Endometrial microvascular endothelial cells (primary cell): ENCODE measurements around the gene HIVEP1. TPM values are rescaled to one million over a fixed set of nuclear protein-coding genes. Genes with fewer than 3 reads are reported as not detected.

Experiments
- in situ Hi-C: cut with HindIII; loops from 2 replicates; pipeline ENCODE4 v1.10.0; 2017; ENCODE audit warnings: low sequenced_read_pairs, low pct_unique_long_range_greater_than_20kb; ENCODE audit errors: inconsistent ontology term
- total RNA-seq: library from RNA; depleted of rRNA; stranded (reverse); fragments of >200 nt; gene quantifications from one replicate; pipeline ENCODE4 v1.2.3, GENCODE V29; 2015; ENCODE audit errors: inconsistent ontology term

Gene HIVEP1
- total RNA-seq: 23.0 TPM

DNA sequence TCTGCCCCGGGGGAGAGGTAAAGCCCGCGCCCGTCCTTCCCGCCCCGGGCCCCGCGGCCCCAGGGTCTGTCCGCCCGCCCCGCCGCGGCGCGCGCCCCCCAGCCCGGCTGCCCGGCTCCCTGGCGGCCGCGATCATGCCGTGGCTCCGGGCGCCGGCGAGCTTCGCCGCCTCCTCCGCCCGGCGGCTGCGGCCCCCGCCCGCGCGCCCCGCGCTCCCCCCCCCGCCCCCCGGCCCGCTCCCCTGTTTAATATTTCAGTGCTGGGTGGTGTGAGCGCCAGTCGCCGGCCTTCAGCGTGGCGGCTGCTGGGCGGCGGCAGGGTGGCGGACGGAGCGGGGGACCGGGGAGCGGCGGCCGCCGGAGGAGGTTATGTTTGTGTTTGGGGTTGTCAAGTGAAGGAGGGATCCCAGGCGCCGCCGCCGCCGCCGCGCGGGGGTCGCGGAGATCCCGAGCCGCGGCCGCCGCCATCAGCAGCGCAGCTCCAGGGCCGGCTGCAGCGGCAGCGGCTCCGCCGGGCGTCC is at the start of gene HIVEP1:
TSS of gene HIVEP1 (plus strand) at position 275 of the 520 bp plus-strand sequence. CDS start 3,317 bp downstream, outside the sequence.
- in situ Hi-C loops: loop anchor here (25.0 kb wide), 2 partner anchors 275 to 400 kb away; partner anchors contain the start of gene EDN1

DNA sequence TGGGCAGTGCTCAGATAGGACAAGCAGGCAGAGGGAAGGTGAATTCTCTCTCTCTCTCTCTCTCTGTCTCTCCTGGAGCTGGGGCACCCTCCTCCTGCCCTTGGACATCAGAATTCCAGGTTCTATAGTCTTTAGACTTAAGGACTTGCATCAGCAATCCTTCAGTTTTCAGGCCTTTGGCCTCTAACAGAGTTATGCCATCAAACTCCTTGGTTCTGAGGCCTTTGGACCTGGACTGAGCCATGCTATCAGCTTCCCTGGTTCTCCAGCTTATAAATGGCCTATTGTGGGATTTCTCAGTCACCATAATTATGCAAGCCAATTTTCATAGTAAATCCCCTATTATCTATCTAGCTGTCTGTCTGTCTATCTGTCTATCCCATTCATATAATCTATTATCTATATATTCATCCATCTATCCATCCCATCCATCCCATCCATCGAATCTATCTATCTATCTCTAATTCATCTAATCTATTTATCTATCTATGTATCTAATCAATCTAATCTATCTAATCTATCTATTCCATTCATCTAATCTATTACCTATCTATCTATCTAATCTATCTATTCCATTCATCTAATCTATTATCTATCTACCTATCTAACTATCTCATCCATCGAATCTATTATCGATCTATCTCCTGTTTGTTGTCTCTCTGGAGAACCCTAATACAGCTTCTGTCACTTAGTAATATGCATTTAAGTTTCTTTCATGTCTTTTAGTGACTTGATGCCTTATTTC is 48.2 kb upstream of the HIVEP1 start:
- in situ Hi-C loops: no loop called here

DNA sequence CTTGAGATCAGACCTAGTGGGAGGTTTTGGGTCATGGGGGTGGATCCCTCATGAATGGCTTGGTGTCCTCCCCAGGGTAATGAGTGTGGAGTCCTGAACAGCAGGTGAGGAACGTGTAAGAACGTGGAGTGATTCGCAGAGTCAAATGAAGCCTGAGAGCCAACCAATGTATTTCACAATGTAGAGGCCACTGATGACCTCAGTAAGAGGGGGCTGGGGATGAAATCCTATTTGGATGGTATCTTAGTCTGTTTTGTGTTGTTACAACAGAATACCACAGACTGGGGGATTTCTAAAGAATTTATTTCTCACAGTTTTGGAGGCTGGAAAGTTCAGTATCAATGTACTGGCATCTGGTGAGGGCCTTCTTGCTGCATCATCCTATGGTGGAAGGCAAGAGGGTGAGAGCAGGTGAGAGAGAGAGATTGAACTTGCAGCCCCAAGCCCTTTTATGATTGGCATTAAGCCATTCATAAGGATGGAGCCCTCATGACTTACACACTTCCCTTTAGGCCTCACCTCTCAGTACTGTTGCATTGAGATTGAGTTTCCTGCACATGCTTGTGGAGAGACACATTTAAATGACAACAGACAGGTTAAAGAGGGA is 47.3 kb upstream of the HIVEP1 start:
- in situ Hi-C loops: no loop called here

DNA sequence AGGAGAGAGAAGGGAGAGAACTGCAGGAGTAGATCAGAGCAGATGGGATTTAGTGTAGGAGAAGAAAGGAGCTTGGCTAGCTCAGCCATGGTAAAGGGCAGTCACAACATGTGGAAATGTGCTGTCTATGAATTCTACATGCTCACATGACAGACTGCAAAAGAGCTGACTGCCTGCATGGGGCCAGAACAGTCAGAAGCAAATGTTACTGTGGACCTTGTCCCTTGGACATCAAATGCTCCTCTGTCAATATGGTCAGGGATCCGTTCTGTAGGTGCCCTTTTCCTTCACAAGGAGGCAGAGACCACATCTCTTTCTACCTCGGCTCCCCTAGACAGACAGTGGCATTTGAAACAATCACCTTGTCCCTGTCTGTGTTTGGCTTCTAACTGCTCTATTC is 46.6 kb upstream of the HIVEP1 start:
- in situ Hi-C loops: no loop called here

DNA sequence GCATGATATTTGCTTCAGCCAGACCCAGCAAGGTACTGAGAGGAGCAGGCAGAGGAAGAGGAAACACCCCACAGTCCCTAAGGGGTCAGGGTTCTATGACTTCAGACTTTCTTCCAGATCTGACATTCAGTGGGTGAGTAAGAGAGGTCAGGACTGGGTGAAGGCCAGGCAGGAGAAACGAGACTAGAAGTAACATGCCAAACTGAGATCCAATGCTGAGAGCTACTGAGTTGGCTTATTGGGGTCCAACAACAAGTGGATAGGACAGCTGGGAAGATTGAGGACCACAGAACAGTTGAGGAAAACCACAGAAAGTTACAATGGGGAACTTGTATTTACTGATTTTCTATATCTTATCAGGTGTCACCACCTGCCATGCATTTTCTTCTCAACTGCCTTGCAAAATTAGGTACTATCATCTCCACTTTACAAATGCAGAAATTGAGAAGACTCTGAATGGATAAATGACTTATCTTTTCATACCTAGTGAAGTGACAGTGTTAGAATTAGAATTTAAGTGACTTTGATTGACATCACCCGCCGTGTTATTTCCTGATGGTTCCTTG is 43.8 kb upstream of the HIVEP1 start:
- in situ Hi-C loops: no loop called here

DNA sequence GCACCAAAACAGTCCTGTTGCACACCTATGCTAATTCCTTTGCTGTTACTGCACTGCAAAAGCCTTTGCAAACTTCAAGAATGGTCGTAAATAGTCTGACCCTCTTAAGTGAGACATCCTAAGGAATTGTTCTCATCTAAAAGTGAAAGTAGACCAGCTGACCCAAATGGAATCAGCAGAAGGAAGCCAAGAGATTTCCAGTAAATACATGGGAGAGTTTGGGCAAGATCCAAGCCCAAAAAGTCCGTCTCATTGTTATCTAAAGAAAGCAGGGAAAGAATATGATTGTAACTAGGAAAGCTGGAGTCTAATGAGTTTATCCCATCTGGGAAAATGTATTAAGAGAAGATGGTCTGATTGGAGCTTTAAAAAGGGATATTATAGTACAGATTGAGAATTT is 43.0 kb upstream of the HIVEP1 start:
- in situ Hi-C loops: no loop called here

DNA sequence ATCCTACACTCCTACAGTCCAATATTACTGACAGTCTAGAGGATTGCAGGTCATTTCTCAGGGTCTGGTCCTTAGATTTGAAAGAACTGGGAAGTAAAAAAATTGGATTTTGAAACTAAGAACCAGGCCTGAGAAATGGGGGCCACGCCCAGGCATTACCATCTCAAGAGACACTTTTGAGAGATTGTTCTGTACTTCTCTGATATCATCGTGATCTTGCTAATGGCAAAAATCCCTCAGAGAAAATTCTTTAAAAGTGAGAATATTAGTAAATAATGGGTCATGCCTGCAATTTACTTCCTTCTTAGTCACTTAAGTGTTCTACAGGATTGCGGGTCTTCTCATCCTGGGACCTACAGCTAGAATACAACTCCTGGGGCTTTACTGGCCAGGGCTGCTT is 42.0 kb upstream of the HIVEP1 start:
- in situ Hi-C loops: no loop called here

DNA sequence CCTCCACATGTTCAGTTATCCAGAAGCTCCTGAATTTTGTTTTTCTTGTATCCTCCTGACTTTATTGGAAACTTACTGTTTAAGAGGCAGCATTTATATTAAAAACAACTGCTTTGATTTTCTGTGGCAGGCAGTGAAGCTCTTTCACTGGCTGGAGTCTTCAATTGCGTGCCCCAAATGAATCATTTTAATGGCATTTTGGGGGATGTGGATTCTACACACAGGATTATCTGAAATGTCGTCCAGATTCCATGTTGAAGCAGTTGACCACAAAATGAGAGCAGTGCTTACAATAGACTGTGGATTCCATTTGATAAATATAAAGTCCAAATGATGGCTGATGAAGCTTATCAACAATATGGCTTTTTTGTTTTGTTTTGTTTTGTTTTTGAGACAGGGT is 41.0 kb upstream of the HIVEP1 start:
- in situ Hi-C loops: no loop called here

DNA sequence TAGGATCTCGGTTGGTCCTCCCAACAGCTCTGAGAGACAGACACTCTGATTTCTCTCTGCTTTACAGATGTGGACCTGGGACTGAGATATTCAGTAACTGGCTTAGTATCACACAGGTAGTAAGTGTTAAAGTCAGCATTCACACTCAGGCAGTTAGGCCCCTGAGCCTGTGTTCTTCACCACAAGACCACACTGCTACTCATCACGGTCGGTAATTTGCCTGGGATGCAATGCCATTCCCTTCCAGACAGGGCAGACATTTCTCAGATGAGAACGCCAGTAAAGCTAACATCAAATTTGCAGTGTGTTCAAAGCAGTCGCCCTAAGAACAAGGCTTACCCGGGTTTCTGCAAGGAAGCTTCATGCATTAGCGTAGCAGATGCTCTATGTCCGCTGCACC is 39.8 kb upstream of the HIVEP1 start:
- in situ Hi-C loops: no loop called here

DNA sequence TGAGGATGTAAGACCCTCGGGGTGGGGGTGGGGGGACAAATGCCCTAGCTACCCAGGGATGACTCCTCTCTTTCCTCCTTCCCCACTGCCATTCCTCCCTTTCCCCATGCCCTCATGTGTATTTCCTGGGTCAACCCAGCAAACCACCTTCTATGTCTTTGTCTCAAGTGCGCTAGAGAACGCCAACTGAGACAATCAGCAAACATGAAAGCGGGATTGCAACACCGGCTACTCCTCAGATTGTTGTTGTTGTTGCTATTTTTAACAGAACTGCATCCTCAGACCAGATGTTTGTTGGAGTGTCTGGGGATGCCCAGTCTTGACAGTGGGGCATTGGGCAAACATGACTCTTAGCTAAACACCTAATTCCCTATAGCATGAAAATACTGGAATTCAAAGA is 39.3 kb upstream of the HIVEP1 start:
- in situ Hi-C loops: no loop called here

DNA sequence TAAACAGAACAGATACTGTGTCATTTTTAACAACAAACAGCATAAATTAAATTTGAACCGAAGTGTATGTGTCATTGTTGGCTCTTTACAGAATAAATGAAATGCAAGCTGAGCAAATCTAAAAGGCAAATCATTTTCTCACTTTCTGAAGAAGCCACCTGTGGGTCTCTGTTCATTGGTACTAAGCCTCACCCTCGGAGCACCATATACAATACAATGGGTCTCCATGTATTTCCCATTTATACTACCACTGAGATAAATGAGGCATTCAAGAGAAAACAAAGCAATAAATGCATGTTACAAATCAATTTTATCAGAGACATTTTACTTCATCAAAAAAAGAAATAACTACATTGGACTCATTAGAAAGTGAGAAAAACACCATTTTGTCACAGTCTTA is 38.9 kb upstream of the HIVEP1 start:
- in situ Hi-C loops: no loop called here

DNA sequence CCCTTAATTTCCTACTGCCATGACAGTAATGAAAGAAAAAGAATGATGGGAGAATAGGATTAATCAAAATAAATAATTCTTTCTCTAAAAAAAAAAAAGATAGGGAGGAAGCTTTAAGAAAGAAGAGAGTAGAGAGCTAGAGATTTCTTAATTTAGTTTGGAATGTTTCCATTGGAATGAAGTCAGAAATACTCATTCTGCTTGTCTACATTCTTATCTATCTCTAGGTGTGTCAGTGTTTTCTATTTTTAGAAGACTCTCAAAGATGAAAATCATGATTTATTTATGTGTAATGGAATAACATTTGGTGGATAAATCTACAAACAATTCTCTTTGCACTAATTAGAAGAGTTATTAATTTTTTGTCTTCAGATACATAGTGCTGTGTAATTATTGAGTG is 38.0 kb upstream of the HIVEP1 start:
- in situ Hi-C loops: no loop called here

DNA sequence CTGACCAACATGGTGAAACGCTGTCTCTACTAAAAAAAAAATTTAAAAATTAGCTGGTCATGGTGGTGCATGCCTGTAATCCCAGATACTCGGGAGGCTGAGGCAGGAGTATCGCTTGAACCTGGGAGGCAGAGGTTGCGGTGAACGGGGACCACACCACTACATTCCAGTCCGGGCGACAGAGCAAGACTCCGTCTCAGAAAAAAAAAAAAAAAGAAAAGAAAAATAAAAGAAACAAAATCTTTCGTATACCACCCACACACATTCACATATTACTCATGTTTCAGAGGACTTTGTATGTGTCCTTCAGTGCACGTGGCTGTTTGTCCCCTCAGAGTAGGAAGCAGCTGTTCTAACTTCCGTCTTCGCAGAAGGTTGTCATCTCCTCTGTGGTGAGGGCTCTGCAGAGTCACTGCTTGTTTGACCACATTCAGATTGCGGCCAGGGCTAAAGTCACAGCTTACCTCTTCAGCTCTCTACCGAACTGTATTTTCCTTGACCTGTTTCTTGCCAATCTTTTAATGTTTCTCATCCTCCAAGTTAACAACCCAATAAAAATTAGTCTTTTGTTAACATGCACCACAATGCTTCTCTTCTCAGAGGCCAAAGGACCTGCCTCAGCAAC is 36.6 kb upstream of the HIVEP1 start:
- in situ Hi-C loops: no loop called here

DNA sequence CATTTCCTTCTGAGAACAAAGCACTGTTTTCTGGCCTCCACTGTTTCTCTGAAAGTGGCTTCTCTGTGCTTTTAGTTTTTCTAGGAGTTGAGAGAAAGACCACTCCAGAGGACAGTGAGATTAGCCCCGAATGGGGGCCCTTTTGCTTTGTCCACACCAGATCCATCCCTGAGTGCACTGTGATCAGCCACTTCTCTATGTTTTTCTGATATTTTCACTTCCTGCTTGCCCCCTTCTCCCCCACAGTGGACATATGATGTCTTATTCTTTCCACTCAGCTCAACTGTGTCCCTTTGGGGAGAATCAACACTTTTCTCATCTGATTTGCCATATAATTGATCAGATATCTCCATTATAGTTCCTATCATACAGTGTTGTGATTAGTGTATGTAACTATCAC is 35.6 kb upstream of the HIVEP1 start:
- in situ Hi-C loops: no loop called here

DNA sequence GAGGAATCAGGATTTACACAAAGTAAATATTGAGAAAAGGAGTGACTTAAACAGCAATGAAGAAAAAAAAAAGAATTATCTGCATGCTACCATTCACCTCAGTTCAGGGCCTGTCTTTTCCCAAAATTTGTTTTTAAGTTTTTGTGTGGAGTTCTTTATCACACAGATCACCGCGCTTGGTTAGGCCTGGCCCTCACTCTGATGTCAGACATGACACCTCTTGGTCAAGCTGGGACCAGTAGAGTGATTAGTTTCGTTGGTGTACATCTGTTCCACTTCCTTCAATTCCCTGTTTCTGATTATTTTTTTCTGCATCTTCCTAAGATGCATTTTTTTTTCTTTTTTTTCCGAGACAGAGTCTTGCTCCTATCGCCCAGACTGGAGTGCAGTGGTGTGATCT is 34.9 kb upstream of the HIVEP1 start:
- in situ Hi-C loops: no loop called here

DNA sequence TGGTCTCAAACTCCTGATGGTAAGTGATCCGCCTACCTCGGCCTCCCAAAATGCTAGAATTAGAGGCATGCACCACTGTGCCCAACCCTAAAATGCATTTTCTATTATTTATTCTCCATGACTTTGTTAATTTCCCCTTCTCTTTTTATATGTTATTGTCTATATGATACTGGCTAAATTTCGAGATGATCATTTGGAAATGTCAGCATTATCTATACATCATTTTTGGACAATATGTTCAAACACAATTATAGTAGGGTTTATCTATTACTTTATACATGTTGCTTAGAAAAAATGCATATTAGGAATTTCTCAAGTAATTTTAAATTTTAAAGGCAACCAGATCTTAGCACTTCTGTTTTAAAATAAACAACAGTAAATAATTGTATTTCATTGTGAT is 34.4 kb upstream of the HIVEP1 start:
- in situ Hi-C loops: no loop called here

DNA sequence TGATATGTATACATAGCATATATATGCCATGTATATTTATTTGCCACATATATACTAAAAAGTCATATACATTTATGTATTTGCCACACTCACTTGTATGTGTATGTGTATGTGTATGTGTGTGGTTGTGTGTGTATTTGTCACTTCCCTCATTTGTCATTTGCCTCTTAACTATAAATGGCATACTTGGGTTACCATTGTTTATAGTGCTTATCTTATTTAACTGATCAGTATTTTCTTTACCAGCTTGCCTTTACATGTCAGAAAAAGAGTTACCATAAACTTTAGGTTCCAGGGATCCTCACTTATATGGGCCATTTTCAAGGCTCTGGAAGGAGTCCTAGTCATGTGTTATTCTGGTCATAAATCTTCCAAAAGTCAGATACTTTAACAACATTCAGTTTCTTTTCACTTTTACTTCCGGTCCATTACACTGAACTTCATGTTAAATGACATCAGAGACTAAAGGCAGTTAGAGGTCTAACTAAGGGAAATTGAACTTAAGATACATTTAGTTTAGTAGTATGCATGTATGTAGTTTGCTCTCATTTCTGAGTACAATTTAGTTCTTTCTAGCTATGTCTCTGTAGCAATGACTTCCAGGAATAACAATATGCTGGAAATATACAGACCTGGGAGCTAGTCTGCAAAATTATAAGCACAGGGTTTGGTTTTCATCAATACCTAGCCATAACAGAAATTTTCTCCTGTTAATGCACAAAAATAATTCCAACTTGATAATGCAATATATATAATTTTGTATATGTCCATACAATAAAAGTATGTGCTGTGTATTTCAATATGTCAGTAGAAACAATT is 33.7 kb upstream of the HIVEP1 start:
- in situ Hi-C loops: no loop called here

DNA sequence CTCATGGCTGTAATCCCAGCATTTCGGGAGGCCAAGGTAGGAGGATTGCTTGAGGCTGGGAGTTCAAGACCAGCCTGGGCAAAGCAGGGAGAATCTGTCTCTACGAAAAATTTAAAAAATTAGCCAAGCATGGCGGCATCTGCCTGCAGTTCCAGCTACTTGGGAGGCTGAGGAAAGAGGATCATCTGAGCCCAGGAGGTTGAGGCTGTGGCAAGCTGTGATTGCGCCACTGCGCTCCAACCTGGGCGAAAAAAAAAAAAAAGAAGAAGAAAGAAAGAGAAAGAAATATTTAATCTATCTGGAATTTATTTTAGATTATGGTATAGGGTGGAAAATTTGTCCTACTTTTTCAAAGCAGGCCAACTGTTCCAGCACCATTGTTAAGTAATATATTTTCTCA is 32.2 kb upstream of the HIVEP1 start:
- in situ Hi-C loops: no loop called here

DNA sequence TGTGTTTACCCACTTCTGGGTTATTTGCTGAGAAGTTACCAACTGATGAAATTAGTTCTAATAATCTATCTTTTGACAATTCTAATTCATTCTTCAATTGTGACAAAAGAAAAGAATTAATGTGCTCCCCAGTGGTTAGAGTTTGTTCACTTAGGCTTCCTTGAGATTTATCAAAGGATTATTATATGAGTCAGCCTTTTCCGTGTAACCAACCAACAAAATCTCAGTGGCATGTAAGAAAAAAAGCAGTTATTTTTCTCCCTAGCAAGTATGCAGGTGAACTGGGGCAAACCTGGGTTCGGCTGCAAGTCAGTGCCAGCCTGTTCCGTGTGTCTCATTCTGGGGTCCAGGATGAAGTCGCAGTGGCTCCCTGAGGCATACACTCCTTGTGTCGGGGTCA is 28.8 kb upstream of the HIVEP1 start:
- in situ Hi-C loops: no loop called here
